Activated CD8-positive, alpha-beta memory T cell treated with anti-CD3 and anti-CD28 coated beads, Interleukin-2, amount 10 ng/mL, durations not matched to agents 7 days and 5 days (primary cell): ENCODE measurements around the gene NBDY. TPM values are rescaled to one million over a fixed set of nuclear protein-coding genes. Genes with fewer than 3 reads are reported as not detected.
"Not testable (repeated sequence)": the region's sequence is repeated elsewhere in the genome, so short reads cannot be mapped to it uniquely, and the experiment has no call there.

ENCODE experiments used
- ATAC-seq: fragments of 150-1000 bp; cut with Tn5 transposase; one replicate; pipeline ENCODE4 v1.10.0; 2021; ENCODE audit warnings: moderate library complexity
- CTCF ChIA-PET: fragments of 350-600 bp; sonication (Branson Sonifier 250); formaldehyde crosslinking; loops from one replicate; lab custom pipeline; 2021; ENCODE audit warnings: antibody characterized with exemption; lab: Charles Lee
- DNase-seq: peaks from one replicate; pipeline ENCODE4 v3.0.0-alpha.2; 2020
- H3K27ac Mint-ChIP-seq: one replicate; pipeline ENCODE4 v1.8.0; 2021; ENCODE audit warnings: mild to moderate bottlenecking, mixed read lengths
- H3K27me3 Mint-ChIP-seq: one replicate; pipeline ENCODE4 v1.8.0; 2021; ENCODE audit warnings: mixed read lengths
- H3K36me3 Mint-ChIP-seq: one replicate; pipeline ENCODE4 v1.8.0; 2021; ENCODE audit warnings: mild to moderate bottlenecking, mixed read lengths
- H3K4me1 Mint-ChIP-seq: one replicate; pipeline ENCODE4 v1.8.0; 2021; ENCODE audit warnings: mixed read lengths
- H3K4me3 Mint-ChIP-seq: one replicate; pipeline ENCODE4 v1.8.0; 2021; ENCODE audit warnings: mild to moderate bottlenecking, moderate library complexity, mixed read lengths
- H3K9me3 Mint-ChIP-seq: one replicate; pipeline ENCODE4 v1.8.0; 2022; ENCODE audit warnings: low read depth, mixed read lengths
- total RNA-seq, 2 experiments: library from RNA; stranded (reverse); gene quantifications; one replicate each; pipeline ENCODE4 v1.2.3, GENCODE V29; 2021

NBDY gene, protein sequence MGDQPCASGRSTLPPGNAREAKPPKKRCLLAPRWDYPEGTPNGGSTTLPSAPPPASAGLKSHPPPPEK
- 10 to 100 TPM; 30.4 to 40.1 TPM for total RNA-seq

DNA sequence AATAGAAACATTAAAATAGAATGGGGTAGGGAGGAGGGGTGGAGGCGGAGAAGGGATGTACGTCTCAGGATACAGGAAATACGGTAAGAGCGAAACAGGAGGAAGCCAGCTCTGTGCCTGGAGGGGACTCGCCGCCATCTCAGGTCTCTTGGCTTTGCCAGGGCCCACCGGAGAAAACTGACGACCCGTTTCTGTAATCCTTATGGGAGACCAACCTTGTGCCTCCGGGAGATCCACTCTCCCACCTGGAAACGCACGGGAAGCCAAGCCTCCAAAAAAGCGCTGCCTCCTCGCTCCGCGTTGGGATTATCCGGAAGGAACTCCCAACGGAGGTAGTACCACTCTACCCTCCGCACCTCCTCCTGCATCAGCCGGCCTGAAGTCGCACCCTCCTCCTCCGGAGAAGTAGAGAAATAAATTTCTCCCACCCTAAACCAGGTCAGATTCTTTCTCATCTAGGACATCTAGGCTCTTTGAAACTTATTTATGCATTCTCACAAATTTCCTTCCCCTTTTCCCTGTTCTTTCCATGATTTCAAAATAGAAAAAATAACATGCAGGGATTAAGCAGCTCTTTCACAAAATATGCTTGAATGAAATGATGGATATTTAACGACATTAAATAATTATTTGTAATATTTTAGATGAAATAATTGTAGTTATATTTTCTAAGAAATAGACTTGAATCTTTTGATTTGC is at the start of gene NBDY:
Gene NBDY (plus strand): TSS at position 92 of the 699 bp plus-strand sequence. CDS start 111 bp downstream, at position 203.
- peaks cover 2% of the 10 kb centered on the region for H3K36me3 Mint-ChIP-seq
- ATAC-seq (peak; percentile 86), DNase-seq (peak; percentile 53)
- peak within 1 kb of the TSS; percentile 87 for H3K27ac Mint-ChIP-seq
- no peaks in the 10 kb centered on the region for H3K27me3 Mint-ChIP-seq
- H3K9me3 Mint-ChIP-seq = no peaks in the 10 kb centered on the region
- CTCF ChIA-PET = interaction anchor here (1.0 to 1.8 kb wide), 4 partner anchors 35 to 249 kb away, joined by 3 to 4 read pairs (median 4); no protein-coding TSS in a partner anchor
- H3K4me1 Mint-ChIP-seq = peaks cover 26% of the 10 kb centered on the region
- H3K4me3 Mint-ChIP-seq = peak within 1 kb of the TSS; percentile 80

DNA sequence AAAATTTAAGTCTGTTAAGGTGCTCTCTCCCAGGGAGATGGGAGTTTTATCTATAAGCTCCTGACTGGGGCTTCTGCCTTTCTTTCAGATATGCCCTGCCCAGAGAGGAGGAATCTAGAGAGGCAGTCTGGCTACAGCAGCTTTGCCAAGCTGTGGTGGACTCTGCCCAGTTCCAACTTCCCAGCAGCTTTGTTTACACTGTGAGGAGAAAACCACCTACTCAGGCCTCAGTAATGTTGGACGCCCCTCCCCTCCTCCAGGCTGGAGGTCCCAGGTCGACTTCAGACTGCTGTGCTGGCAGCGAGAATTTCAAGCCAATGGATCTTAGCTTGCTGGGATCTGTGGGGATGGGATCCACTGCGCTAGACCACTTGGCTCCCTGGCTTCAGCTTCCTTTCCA is 24.5 kb upstream of the NBDY start:
- ATAC-seq, H3K4me3 Mint-ChIP-seq, H3K36me3 Mint-ChIP-seq, H3K9me3 Mint-ChIP-seq, H3K27ac Mint-ChIP-seq, H3K4me1 Mint-ChIP-seq, H3K27me3 Mint-ChIP-seq, CTCF ChIA-PET, DNase-seq: not testable (repeated sequence)

DNA sequence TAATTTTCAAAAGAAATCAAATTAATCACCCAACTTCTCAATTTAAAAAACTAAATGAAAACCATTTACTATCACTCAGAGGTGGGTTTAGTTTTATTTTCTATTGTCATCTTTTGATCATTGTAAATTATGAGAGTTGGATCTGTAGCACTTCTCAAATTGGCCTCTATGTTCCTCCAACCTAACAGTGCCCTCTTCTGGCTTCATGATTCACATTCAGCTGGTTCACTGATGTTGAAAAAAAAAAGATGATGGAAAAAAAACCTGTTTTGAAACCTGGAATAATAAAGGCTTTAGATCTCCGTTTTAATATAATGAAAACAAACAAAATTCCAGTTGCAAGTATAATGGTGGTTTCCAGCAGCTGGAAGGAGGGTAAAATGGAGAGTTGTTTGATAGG is 2.4 kb upstream of the NBDY start:
- Mint-ChIP-seq H3K4me1 (peaks cover 17% of the 10 kb centered on the region), H3K36me3 (no peaks in the 10 kb centered on the region), H3K27ac (no peak overlapping the region), H3K9me3 (no peaks in the 10 kb centered on the region), H3K27me3 (no peaks in the 10 kb centered on the region), H3K4me3 (no peak overlapping the region)
- CTCF ChIA-PET = interaction anchor here (0.9 to 2.8 kb wide), 4 partner anchors 442 to 493 kb away, joined by 3 to 17 read pairs (median 3); no protein-coding TSS in a partner anchor
- ATAC-seq (peak; percentile 64), DNase-seq (peak; percentile 41)

DNA sequence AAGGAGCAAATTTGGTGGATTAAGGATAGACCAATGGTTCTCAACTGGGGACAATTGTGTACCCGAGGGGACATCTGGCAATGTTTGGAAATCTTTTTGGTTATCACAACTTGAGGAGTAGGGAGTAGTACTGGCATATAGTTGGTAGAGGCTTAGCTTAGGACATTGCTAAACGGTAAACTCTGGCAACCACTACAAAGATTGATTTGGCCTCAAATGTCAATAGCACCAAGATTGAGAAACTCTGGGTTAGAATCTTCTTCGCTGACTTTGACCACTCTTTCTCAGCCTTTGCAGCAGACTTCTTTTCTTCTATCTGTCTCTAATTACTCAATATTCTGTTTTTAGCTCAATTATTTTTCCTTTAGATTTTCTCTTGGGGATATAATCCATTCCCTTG is 1.5 kb upstream of the NBDY start:
- Mint-ChIP-seq H3K36me3 (peaks cover 2% of the 10 kb centered on the region), H3K9me3 (no peaks in the 10 kb centered on the region), H3K27ac (peak overlapping the region; percentile 11), H3K4me3 (no peak overlapping the region), H3K4me1 (peaks cover 22% of the 10 kb centered on the region), H3K27me3 (no peaks in the 10 kb centered on the region)
- no peak for ATAC-seq
- CTCF ChIA-PET = interaction anchor here (0.9 to 2.8 kb wide), 7 partner anchors 61 to 508 kb away, joined by 3 to 17 read pairs (median 3); no protein-coding TSS in a partner anchor
- no peak for DNase-seq

DNA sequence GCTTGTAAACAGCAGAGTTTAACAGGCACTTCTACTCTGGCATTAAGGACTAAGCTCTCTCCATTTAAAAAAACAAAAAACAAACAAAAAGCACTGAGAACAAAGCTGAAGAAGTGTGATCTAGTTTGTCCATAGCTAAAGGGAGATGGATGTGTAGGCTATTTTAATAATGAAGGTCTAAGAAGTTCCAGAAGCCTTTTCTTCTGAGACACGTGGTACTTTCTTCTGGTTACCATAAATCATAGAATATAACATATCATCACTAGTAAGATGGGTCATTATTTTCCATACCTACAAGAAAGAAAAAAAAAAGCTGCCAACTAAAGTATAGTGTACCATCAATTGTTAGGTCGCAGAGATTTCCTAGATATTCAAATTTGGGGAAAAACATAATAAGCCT is 722 bp upstream of the NBDY start:
- Mint-ChIP-seq H3K9me3 (no peaks in the 10 kb centered on the region), H3K27me3 (no peaks in the 10 kb centered on the region), H3K4me3 (peak overlapping the region; percentile 80), H3K36me3 (peaks cover 2% of the 10 kb centered on the region), H3K4me1 (peaks cover 22% of the 10 kb centered on the region), H3K27ac (peak overlapping the region; percentile 58)
- ATAC-seq = no peak
- no peak for DNase-seq
- CTCF ChIA-PET = interaction anchor here (1.0 to 2.8 kb wide), 9 partner anchors 36 to 509 kb away, joined by 3 to 17 read pairs (median 4); no protein-coding TSS in a partner anchor

DNA sequence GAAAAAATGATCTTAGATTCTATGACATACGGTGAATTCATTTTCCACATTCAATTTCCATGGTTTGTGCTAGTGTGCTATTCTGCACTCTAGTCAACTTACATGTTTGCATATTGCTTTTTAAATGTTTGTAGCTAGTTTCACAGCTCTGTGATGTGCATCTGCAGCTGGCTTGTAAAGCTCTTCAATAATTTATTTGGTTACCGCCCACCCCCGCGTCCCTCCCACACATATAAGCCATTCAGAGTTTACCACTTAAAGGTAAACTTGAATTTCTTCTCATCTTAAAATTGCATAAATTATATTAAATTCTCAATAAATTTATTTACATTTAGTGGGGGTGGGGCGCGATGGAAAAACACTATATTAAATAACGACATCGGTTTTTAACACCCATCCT is 291 bp upstream of the NBDY start:
- ATAC-seq = peak; percentile 21
- DNase-seq = peak; percentile 42
- Mint-ChIP-seq H3K4me3 (peak overlapping the region; percentile 80), H3K27me3 (no peaks in the 10 kb centered on the region), H3K27ac (peak overlapping the region; percentile 87), H3K9me3 (no peaks in the 10 kb centered on the region), H3K36me3 (peaks cover 2% of the 10 kb centered on the region), H3K4me1 (peaks cover 26% of the 10 kb centered on the region)
- CTCF ChIA-PET = interaction anchor here (1.0 to 2.8 kb wide), 9 partner anchors 36 to 509 kb away, joined by 3 to 17 read pairs (median 4); no protein-coding TSS in a partner anchor

DNA sequence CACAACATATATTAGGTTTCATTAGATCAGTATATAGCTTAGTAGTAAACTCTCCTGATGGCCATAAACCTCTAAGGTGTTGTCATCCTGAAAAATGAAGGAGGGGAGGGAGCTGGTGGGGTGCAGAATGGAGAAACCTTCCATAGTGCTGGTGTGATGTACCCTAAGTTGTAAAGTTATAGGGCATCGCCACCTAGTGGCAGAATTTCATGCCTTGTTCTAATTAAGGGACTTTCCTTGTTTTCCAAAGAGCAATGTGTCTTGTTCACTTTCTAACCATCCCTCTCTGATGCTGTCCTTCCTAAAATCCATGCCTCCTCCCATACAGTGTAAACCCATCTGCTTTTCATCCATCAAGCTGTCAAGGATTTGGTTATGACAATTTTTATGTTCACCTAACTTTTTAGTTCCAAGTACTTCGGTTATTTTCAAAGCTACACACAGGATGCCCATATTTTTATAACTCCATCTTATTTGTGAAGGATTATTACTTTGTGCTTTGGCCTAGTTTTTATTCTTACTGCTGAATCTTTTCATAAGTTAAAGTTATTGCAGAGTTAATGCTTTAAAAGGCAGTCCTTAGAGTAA is 4.5 kb downstream of the NBDY start:
- peak; percentile 40 for ATAC-seq

DNA sequence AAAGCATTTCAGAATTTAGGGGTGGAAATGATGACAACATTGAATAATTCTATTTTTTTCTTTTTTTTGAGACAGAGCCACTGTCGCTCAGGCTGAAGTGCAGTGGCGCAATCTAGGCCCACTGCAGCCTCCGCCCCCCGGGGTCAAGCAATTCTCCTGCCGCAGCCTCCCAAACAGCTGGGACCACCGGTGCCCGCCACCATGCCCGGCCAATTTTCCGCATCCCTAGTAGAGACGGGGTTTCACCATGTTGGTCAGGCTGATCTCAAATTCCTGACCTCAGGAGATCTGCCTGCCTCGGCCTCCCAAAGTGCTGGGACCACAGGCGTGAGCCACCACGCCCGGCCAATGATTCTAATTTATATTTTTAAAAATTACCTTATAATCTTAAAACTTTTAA is 7.2 kb downstream of the NBDY start:
- Mint-ChIP-seq H3K4me3 (no peak overlapping the region), H3K9me3 (no peaks in the 10 kb centered on the region), H3K27me3 (no peaks in the 10 kb centered on the region), H3K36me3 (peaks cover 29% of the 10 kb centered on the region), H3K4me1 (peaks cover 16% of the 10 kb centered on the region), H3K27ac (no peak overlapping the region)
- ATAC-seq = no peak
- no peak for DNase-seq
- CTCF ChIA-PET = no interaction called here

More for the DNA sequence above, 4.5 kb downstream of the NBDY start:
- CTCF ChIA-PET = interaction anchor here (0.6 to 1.4 kb wide), 4 partner anchors 13 to 486 kb away, joined by 3 to 5 read pairs (median 4); no protein-coding TSS in a partner anchor
- Mint-ChIP-seq H3K27me3 (no peaks in the 10 kb centered on the region), H3K27ac (no peak overlapping the region), H3K36me3 (peaks cover 15% of the 10 kb centered on the region), H3K4me3 (no peak overlapping the region), H3K9me3 (no peaks in the 10 kb centered on the region), H3K4me1 (peaks cover 16% of the 10 kb centered on the region)
- DNase-seq = peak; percentile 62

DNA sequence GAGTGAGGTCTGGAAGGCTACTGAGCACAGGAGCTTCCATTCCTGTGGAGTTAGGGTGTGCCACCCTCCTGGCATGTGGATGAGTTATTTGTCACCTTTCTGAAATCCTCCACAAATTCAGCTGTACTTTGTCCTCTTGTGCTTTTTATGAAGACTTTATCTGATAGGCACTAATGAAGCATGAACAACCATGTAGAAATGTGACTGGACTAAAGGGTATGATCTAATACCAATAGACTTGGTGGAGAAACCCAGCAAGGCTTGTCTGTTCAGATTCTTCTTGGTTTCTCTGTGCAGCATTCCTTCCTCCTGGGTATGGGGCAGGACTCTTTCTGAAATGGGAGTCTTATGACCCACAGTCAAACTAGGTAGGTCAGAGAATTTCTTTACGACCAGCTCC is 9.6 kb downstream of the NBDY start:
- Mint-ChIP-seq H3K4me3 (no peak overlapping the region), H3K4me1 (peaks cover 6% of the 10 kb centered on the region), H3K27me3 (no peaks in the 10 kb centered on the region), H3K27ac (no peak overlapping the region), H3K36me3 (peaks cover 48% of the 10 kb centered on the region), H3K9me3 (no peaks in the 10 kb centered on the region)
- CTCF ChIA-PET = no interaction called here
- DNase-seq (no peak), ATAC-seq (no peak)

DNA sequence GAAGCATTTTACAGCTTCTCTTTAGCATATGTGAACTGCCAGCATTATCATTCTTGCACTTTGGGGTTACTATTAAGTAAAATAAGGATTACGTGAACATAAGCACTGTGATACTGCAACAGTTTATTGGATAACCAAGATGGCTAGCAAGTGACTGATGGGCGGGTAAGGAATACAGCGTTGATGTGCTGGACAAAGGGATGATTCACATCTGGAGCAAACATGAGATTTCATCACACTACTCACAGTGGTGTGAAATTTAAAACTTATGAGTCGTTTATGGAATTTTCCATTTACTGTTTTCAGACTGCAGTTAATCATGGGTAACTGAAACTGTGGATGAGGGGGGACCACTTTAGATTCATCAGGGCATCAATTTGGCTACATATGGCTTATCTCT is 16.0 kb downstream of the NBDY start:
- Mint-ChIP-seq H3K36me3 (peaks cover 53% of the 10 kb centered on the region), H3K27ac (no peak overlapping the region), H3K27me3 (no peaks in the 10 kb centered on the region), H3K9me3 (no peaks in the 10 kb centered on the region), H3K4me1 (peaks cover 6% of the 10 kb centered on the region), H3K4me3 (no peak overlapping the region)
- CTCF ChIA-PET = no interaction called here
- DNase-seq = no peak
- ATAC-seq = no peak

DNA sequence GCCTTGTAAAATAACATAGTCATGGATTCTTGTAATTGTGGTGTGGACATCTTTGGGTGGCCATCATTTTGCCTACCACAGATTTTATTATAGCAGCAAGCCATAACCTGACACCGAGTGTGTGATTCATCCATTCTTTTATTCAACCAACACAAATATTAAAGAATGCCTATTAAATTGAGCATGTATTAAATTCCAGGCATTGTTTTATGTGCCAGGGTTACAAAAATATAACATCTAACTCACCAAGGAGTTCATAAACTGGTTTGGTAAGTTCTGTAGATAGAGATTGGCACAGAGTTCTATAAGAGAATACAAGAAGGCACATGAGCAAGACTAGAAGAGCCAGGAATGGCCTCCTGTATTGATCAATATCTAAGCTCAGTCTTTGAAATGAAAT is 18.0 kb downstream of the NBDY start:
- H3K27ac Mint-ChIP-seq = no peak overlapping the region
- CTCF ChIA-PET = no interaction called here
- H3K27me3 Mint-ChIP-seq = no peaks in the 10 kb centered on the region
- peaks cover 40% of the 10 kb centered on the region for H3K36me3 Mint-ChIP-seq
- ATAC-seq = no peak
- H3K4me1 Mint-ChIP-seq = peaks cover 3% of the 10 kb centered on the region
- DNase-seq = no peak
- no peak overlapping the region for H3K4me3 Mint-ChIP-seq
- no peaks in the 10 kb centered on the region for H3K9me3 Mint-ChIP-seq

DNA sequence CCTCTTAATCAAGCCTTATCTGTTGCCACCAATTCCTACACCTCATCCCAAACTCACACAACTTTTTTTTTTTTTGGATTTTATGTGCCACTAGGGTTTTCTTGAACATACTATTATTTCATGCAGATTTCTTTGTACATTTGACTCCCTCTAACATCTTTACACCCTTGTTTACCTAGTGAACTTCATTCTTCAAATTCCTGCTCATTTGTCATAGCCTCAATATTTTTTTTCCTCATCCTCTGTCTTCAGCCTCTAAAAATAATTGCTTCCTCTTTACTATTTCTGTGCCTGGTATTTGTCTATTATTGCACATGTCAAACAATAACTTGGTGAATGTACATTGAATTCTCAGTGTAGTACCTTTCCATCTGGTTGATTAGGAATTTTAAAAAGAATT is 22.0 kb downstream of the NBDY start:
- Mint-ChIP-seq H3K36me3 (peaks cover 34% of the 10 kb centered on the region), H3K27me3 (no peaks in the 10 kb centered on the region), H3K4me3 (no peak overlapping the region), H3K9me3 (no peaks in the 10 kb centered on the region), H3K4me1 (peaks cover 14% of the 10 kb centered on the region), H3K27ac (no peak overlapping the region)
- CTCF ChIA-PET = no interaction called here
- ATAC-seq = no peak
- DNase-seq = no peak

DNA sequence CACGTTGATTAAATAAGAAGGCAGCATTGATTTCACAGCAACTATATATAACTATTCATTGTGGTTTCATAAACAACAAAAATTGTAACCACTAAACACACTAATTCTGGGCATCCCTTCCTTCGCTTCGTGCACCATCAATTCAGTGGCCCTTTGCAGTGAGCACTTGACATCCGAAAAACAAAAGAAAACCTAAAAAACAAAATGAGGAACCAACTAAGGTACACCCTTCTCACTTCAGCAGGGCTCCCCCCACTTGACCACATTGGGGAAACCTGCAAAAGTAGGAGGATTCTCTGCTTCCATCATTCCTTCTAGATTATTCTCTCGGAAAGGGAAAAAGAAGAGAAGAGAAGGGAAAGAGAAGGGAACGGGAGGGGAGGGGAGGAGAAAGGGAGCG is 28.3 kb downstream of the NBDY start:
- CTCF ChIA-PET = no interaction called here
- H3K36me3 Mint-ChIP-seq = peaks cover 17% of the 10 kb centered on the region
- peaks cover 34% of the 10 kb centered on the region for H3K4me1 Mint-ChIP-seq
- ATAC-seq = no peak
- H3K27me3 Mint-ChIP-seq = no peaks in the 10 kb centered on the region
- H3K9me3 Mint-ChIP-seq = no peaks in the 10 kb centered on the region
- no peak for DNase-seq
- no peak overlapping the region for H3K27ac Mint-ChIP-seq
- no peak overlapping the region for H3K4me3 Mint-ChIP-seq
